Keratinocyte (primary cell): ENCODE results near the gene CAPN2. TPM values are rescaled to one million over a fixed set of nuclear protein-coding genes. Genes with fewer than 3 reads are reported as not detected.

Experiments
- DNase-seq: peaks from one replicate; pipeline ENCODE4 v3.0.0-alpha.2; 2011; ENCODE audit warnings: low read depth, missing footprints, low spot score
- FAIRE-seq: peaks from 2 replicates; lab custom pipeline; 2011; peaks lifted over from hg19 to GRCh38; lab: Jason Lieb, UNC
- H2AFZ ChIP-seq: 2 replicates; pipeline ENCODE4 v1.6.0; 2012; ENCODE audit warnings: low read length, control low read depth, inconsistent platforms; ENCODE audit not compliant: control insufficient read depth
- H3K27ac ChIP-seq: 2 replicates; pipeline ENCODE4 v1.5.1; 2011; ENCODE audit warnings: low read length; ENCODE audit not compliant: control insufficient read depth, insufficient read depth
- H3K27me3 ChIP-seq: 3 replicates; pipeline ENCODE4 v1.6.0; 2011; ENCODE audit warnings: low read length; ENCODE audit not compliant: control insufficient read depth, insufficient read depth; ENCODE audit errors: extremely low read depth
- H3K36me3 ChIP-seq, 2 experiments: 2 replicates in 1 of 2; 3 replicates in 1 of 2; pipeline ENCODE4 v1.5.1; 2011; ENCODE audit warnings: low read length in 2 of 2, mild to moderate bottlenecking in 1 of 2; ENCODE audit not compliant: control insufficient read depth in 2 of 2, insufficient read depth in 2 of 2; ENCODE audit errors: extremely low read depth in 1 of 2
- H3K4me1 ChIP-seq: 3 replicates; pipeline ENCODE4 v1.5.1; 2011; ENCODE audit warnings: low read length; ENCODE audit not compliant: control insufficient read depth, insufficient read depth; ENCODE audit errors: extremely low read depth
- H3K4me2 ChIP-seq: 3 replicates; pipeline ENCODE4 v1.6.0; 2011; ENCODE audit warnings: low read depth, low read length; ENCODE audit not compliant: control insufficient read depth, insufficient read depth; ENCODE audit errors: extremely low read depth
- H3K4me3 ChIP-seq, 3 experiments: fragments of 200-600 bp in 1 of 3; sonication (generic) in 1 of 3; 2 replicates in 2 of 3; 3 replicates in 1 of 3; pipeline ENCODE4 v1.5.1; 2011 to 2016; ENCODE audit warnings: low read length in 3 of 3, mild to moderate bottlenecking in 3 of 3, control low read depth in 2 of 3, inconsistent platforms in 1 of 3, low read depth in 1 of 3, mixed read lengths in 1 of 3, mixed run types in 1 of 3, moderate library complexity in 1 of 3; ENCODE audit not compliant: control insufficient read depth in 2 of 3, insufficient read depth in 2 of 3; ENCODE audit errors: extremely low read depth in 1 of 3
- H3K79me2 ChIP-seq: 2 replicates; pipeline ENCODE4 v1.6.0; 2012; ENCODE audit warnings: low read length; ENCODE audit not compliant: control insufficient read depth, insufficient read depth
- H3K9ac ChIP-seq: 3 replicates; pipeline ENCODE4 v1.6.0; 2011; ENCODE audit warnings: low read length; ENCODE audit not compliant: control insufficient read depth, insufficient read depth; ENCODE audit errors: extremely low read depth
- H3K9me1 ChIP-seq: 3 replicates; pipeline ENCODE4 v1.6.0; 2011; ENCODE audit warnings: low read length; ENCODE audit not compliant: control insufficient read depth, insufficient read depth; ENCODE audit errors: extremely low read depth
- H3K9me3 ChIP-seq: 2 replicates; pipeline ENCODE4 v1.5.1; 2012; ENCODE audit warnings: low read depth, low read length; ENCODE audit not compliant: control insufficient read depth
- H4K20me1 ChIP-seq: 3 replicates; pipeline ENCODE4 v1.6.0; 2011; ENCODE audit warnings: low read length; ENCODE audit not compliant: control insufficient read depth, insufficient read depth; ENCODE audit errors: extremely low read depth
- CTCF ChIP-seq, 3 experiments: IDR thresholded peaks in 1 of 3; conservative IDR thresholded peaks in 1 of 3; optimal IDR thresholded peaks in 1 of 3; 2 replicates in 2 of 3; 3 replicates in 1 of 3; pipeline versions ENCODE3 to v1.5.1; 2011; ENCODE audit warnings: low read length in 3 of 3, mild to moderate bottlenecking in 3 of 3, moderate library complexity in 2 of 3, control low read depth in 1 of 3, inconsistent platforms in 1 of 3; ENCODE audit not compliant: insufficient read depth in 2 of 3; ENCODE audit errors: extremely low read depth in 1 of 3
- EZH2 ChIP-seq: IDR thresholded peaks from one replicate; pipeline ENCODE4 v1.6.1; 2012; ENCODE audit warnings: inconsistent platforms, mild to moderate bottlenecking, low read length, moderate library complexity
- dilution Hi-C: fragments of 300-500 bp; cut with MboI; formaldehyde crosslinking; loops from one replicate; pipeline ENCODE4 v1.7.0; 2020; ENCODE audit warnings: low sequenced_read_pairs; ENCODE audit not compliant: extremely low pct_ligation_motif_present
- polyA plus RNA-seq, 5 experiments: library from polyadenylated mRNA; depleted of rRNA in 3 of 5; stranded (reverse) in 3 of 5; stranded (forward) in 1 of 5; unstranded in 1 of 5; fragments of >200 nt; gene quantifications; 1 replicate in 1 of 5; 2 replicates in 3 of 5; 3 replicates in 1 of 5; pipeline versions ENCODE4 v1.2.1 to v1.2.3, GENCODE V29; 2011 to 2012; ENCODE audit warnings: missing spikeins in 2 of 5, low read depth in 1 of 5, low replicate concordance in 1 of 5

CAPN2 gene
- polyA plus RNA-seq, 1 donor (not counting 4 experiments of a cell fraction or from before 2014, with no cell fraction given) = 366 TPM

- no peak overlapping the region for H3K9ac ChIP-seq
- DNase-seq (no peak), FAIRE-seq (no peak)
- no peaks in the 10 kb centered on the region for H3K9me3 ChIP-seq
- peaks cover 15 to 26% of the 10 kb centered on the region in 2 experiments for H3K36me3 ChIP-seq
- no peaks in the 10 kb centered on the region for H3K27me3 ChIP-seq
- H3K9me1 ChIP-seq = peaks cover 3% of the 10 kb centered on the region
- no peak overlapping the region for H3K27ac ChIP-seq
- peaks cover 14% of the 10 kb centered on the region for H3K4me1 ChIP-seq
- TF ChIP-seq EZH2 (no peak), CTCF (optimal IDR thresholded peaks at IDR 0.05 in 1 of 3, IDR thresholded peaks at IDR 0.05 in 1 of 3, conservative IDR thresholded peaks at IDR 0.05 in 1 of 3; ENCODE audit: extremely low read depth in 1 of 3, insufficient read depth in 2 of 3, low read length in 3 of 3) (no peak)
- no peaks in the 10 kb centered on the region for H3K79me2 ChIP-seq
- no peaks in the 10 kb centered on the region for H4K20me1 ChIP-seq
- dilution Hi-C loops = no loop called here
- H3K4me2 ChIP-seq = no peak overlapping the region
- H3K4me3 ChIP-seq = no peak overlapping the region
- H2AFZ ChIP-seq = no peak overlapping the region
Observed at GRCh38 chr1:223780318-223780717, 68.0 kb downstream of the CAPN2 start.

- Histone ChIP-seq H3K9ac (no peak overlapping the region), H3K4me2 (no peak overlapping the region), H3K79me2 (no peaks in the 10 kb centered on the region), H3K9me1 (peaks cover 3% of the 10 kb centered on the region), H3K27ac (no peak overlapping the region), H3K36me3 (peaks cover 15 to 23% of the 10 kb centered on the region in 2 experiments), H3K4me3 (no peak overlapping the region), H3K27me3 (no peaks in the 10 kb centered on the region), H3K9me3 (no peaks in the 10 kb centered on the region), H3K4me1 (peaks cover 7% of the 10 kb centered on the region), H4K20me1 (no peaks in the 10 kb centered on the region), H2AFZ (no peak overlapping the region)
- dilution Hi-C loops = no loop called here
- no peak for DNase-seq
- TF ChIP-seq CTCF (optimal IDR thresholded peaks at IDR 0.05 in 1 of 3, IDR thresholded peaks at IDR 0.05 in 1 of 3, conservative IDR thresholded peaks at IDR 0.05 in 1 of 3; ENCODE audit: extremely low read depth in 1 of 3, insufficient read depth in 2 of 3, low read length in 3 of 3) (no peak), EZH2 (no peak)
- no peak for FAIRE-seq
Observed at GRCh38 chr1:223780949-223781348, 68.6 kb downstream of the CAPN2 start.
